Measurements from ENCODE around the gene SAMD8. TPM values are rescaled to one million over a fixed set of nuclear protein-coding genes. Genes with fewer than 3 reads are reported as not detected.
"Not testable (repeated sequence)": the region's sequence is repeated elsewhere in the genome, so short reads cannot be mapped to it uniquely, and the experiment has no call there.

Gene SAMD8
- total RNA-seq, 1 donor from 2014 or later, result 26.4 TPM

DNA sequence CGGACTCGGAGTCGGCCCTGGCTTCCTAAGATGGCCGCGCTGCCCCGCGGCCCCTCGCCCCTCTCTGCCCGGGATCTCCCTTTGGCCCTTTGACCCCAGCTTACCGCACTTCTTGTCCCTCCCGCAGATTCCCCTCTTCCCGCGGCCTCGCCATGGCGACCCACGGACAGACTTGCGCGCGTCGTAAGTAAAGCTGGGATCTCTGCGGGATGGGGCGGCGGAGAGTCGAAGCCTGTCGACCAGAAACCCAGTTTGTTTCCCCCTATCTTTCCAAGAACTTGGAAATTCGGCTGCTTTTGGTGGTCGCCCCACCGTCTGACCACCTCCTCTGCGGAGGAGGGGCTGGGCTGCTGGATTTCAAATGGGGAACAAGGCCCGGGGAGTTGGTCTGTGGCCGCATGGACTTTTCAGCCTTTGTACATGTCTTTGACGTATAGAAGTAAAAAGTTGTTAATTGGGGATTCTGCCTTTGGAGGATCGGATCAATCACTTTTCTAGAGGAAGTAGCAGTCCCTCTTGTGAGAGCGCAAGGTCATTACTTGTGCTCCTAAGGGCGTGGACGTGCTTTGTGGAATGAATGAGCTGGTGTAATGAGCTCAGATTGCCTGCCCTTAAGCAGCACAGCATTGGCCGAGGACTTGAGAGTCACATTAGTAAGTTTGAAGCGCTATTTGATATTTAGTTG is 99.7 kb downstream of the SAMD8 start:
- H3K27me3 Mint-ChIP-seq (ENCODE audit: unreplicated experiment), result no peaks in the 10 kb centered on the region
- no peak for DNase-seq (ENCODE audit: extremely low spot score, unreplicated experiment)
- H3K27ac Mint-ChIP-seq (ENCODE audit: unreplicated experiment), result peak overlapping the region; percentile 92
- H3K9me3 Mint-ChIP-seq (ENCODE audit: unreplicated experiment), result no peaks in the 10 kb centered on the region
- TF ChIP-seq, protein P1, sequence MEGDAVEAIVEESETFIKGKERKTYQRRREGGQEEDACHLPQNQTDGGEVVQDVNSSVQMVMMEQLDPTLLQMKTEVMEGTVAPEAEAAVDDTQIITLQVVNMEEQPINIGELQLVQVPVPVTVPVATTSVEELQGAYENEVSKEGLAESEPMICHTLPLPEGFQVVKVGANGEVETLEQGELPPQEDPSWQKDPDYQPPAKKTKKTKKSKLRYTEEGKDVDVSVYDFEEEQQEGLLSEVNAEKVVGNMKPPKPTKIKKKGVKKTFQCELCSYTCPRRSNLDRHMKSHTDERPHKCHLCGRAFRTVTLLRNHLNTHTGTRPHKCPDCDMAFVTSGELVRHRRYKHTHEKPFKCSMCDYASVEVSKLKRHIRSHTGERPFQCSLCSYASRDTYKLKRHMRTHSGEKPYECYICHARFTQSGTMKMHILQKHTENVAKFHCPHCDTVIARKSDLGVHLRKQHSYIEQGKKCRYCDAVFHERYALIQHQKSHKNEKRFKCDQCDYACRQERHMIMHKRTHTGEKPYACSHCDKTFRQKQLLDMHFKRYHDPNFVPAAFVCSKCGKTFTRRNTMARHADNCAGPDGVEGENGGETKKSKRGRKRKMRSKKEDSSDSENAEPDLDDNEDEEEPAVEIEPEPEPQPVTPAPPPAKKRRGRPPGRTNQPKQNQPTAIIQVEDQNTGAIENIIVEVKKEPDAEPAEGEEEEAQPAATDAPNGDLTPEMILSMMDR (IDR thresholded peaks at IDR 0.05), result no peak
- peak overlapping the region; percentile 99 for H3K4me3 Mint-ChIP-seq (ENCODE audit: unreplicated experiment)
- H3K36me3 Mint-ChIP-seq (ENCODE audit: unreplicated experiment), result peaks cover 13% of the 10 kb centered on the region
- peaks cover 28% of the 10 kb centered on the region for H3K4me1 Mint-ChIP-seq (ENCODE audit: unreplicated experiment)

DNA sequence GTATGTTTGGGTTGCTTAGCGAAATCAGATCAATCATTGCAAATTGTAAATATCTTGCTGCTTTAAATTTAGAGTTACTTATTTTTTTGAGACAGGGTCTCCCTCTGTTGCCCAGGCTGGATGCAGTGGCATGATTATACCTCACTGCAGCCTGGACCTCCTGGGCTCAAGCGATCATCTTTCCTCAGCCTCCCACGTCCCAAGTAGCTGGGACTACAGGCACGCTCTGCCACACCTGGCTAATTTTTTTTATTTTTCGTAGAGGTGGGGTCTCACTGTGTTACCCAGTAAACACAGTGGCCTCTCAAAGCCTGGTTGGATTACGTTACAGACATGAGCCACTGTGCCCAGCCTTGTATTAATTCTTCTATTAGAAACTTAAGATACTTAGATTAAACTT is 100.9 kb downstream of the SAMD8 start:
- Mint-ChIP-seq H3K4me1 (ENCODE audit: unreplicated experiment) (peaks cover 30% of the 10 kb centered on the region), H3K27me3 (ENCODE audit: unreplicated experiment) (no peaks in the 10 kb centered on the region), H3K9me3 (ENCODE audit: unreplicated experiment) (no peaks in the 10 kb centered on the region), H3K4me3 (ENCODE audit: unreplicated experiment) (peak overlapping the region; percentile 99), H3K27ac (ENCODE audit: unreplicated experiment) (peak overlapping the region; percentile 92), H3K36me3 (ENCODE audit: unreplicated experiment) (peaks cover 19% of the 10 kb centered on the region)
- TF ChIP-seq, protein P1 (IDR thresholded peaks at IDR 0.05), result no peak
- no peak for DNase-seq (ENCODE audit: extremely low spot score, unreplicated experiment)

DNA sequence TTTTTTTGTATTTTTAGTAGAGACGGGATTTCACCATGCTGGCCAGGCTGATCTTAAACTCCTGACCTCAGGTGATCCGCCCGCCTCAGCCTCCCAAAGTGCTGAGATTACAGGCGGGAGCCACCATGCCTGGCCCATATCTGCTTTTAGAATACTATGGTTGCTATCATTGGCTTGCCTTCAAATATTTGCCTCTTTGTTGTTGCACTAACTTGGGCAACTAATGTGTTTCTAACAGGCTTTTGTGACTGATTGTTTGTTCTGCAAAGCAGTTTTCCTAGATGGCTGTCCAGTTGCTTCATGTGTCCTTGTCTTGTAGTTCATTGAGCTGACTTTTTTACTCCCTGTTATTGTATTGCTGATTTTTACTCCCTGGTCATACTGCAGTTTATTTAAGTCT is 108.8 kb downstream of the SAMD8 start:
- Mint-ChIP-seq H3K4me3 (ENCODE audit: unreplicated experiment) (no peak overlapping the region), H3K9me3 (ENCODE audit: unreplicated experiment) (no peaks in the 10 kb centered on the region), H3K4me1 (ENCODE audit: unreplicated experiment) (peaks cover 27% of the 10 kb centered on the region), H3K27me3 (ENCODE audit: unreplicated experiment) (no peaks in the 10 kb centered on the region), H3K36me3 (ENCODE audit: unreplicated experiment) (peaks cover 55% of the 10 kb centered on the region), H3K27ac (ENCODE audit: unreplicated experiment) (no peak overlapping the region)
- TF ChIP-seq, protein P1 (IDR thresholded peaks at IDR 0.05), result no peak
- no peak for DNase-seq (ENCODE audit: extremely low spot score, unreplicated experiment)

DNA sequence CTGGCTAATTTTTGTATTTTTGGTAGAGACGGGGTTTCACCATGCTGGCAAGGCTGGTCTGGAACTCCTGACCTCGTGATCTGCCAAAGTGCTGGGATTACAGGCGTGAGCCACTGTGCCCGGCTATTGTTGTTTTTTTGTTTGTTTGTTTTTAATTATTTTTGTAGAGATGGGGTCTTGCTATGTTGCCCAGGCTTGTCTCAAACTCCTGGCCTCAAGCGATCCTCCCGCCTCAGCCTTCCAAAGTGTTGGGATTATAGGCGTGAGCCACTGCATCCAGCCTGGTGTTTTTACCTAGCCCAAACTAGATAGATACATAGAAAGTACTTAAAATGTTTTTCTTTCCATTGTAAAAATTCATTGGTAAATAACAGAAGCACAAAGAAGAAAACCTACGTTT is 110.0 kb downstream of the SAMD8 start:
- H3K4me1 Mint-ChIP-seq (ENCODE audit: unreplicated experiment), result peaks cover 37% of the 10 kb centered on the region
- H3K4me3 Mint-ChIP-seq (ENCODE audit: unreplicated experiment); H3K27ac Mint-ChIP-seq (ENCODE audit: unreplicated experiment); H3K27me3 Mint-ChIP-seq (ENCODE audit: unreplicated experiment); H3K9me3 Mint-ChIP-seq (ENCODE audit: unreplicated experiment); DNase-seq (ENCODE audit: extremely low spot score, unreplicated experiment): not testable (repeated sequence)
- H3K36me3 Mint-ChIP-seq (ENCODE audit: unreplicated experiment), result peaks cover 49% of the 10 kb centered on the region

DNA sequence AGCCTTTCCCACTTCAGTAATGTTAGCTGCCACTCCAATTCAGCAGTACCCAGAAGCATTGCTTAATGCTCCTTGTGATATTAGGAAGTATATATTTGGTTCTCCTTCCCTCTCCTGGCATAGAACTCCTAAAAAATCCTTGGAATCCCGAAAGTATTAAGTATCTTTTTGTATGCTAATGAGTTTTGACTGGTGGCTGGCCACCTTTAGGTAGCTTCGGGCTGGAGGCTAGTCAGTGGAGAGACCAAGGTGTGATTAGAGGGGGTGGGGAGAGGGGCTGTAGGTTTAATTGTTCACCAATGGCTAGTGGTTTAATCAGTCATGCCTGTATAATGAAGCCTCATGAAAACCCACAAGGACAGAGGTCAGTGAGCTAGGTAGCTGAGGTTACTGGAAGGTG is 112.1 kb downstream of the SAMD8 start:
- peaks cover 40% of the 10 kb centered on the region for H3K36me3 Mint-ChIP-seq (ENCODE audit: unreplicated experiment)
- H3K27me3 Mint-ChIP-seq (ENCODE audit: unreplicated experiment), result no peaks in the 10 kb centered on the region

More for the DNA sequence above, 112.1 kb downstream of the SAMD8 start:
- H3K9me3 Mint-ChIP-seq (ENCODE audit: unreplicated experiment), result no peaks in the 10 kb centered on the region
- peaks cover 46% of the 10 kb centered on the region for H3K4me1 Mint-ChIP-seq (ENCODE audit: unreplicated experiment)
- no peak overlapping the region for H3K4me3 Mint-ChIP-seq (ENCODE audit: unreplicated experiment)
- peak overlapping the region; percentile 95 for H3K27ac Mint-ChIP-seq (ENCODE audit: unreplicated experiment)
- no peak for DNase-seq (ENCODE audit: extremely low spot score, unreplicated experiment)
- TF ChIP-seq, protein P1 (IDR thresholded peaks at IDR 0.05), result no peak
